A673 (cell line): ENCODE data around the gene P2RX5.

Experiments used
- CTCF ChIP-seq: fragments of 300-800, 200-600 bp; sonication (generic); conservative IDR thresholded peaks from 2 replicates; pipeline ENCODE4 v1.5.1; 2017; ENCODE audit warnings: low read depth, mild to moderate bottlenecking, antibody characterized with exemption, low read length, moderate library complexity, mixed read lengths
- EZH2 ChIP-seq: fragments of 200-600 bp; sonication (generic); IDR thresholded peaks from 2 replicates; pipeline ENCODE4 v1.6.1; 2017; ENCODE audit warnings: borderline replicate concordance, low read depth, mild to moderate bottlenecking, mixed read lengths, antibody characterized with exemption, low read length; ENCODE audit not compliant: poor library complexity, severe bottlenecking

GRCh38 chr17:3683054-3683511, 12.9 kb downstream of the P2RX5 start:
- TF ChIP-seq CTCF (peak; percentile 92), EZH2 (no peak)
